Common myeloid progenitor, CD34-positive (primary cell): ENCODE data around the gene RAD51D.

Experiments used
- CTCF ChIA-PET: fragments of 350-600 bp; sonication (Branson Sonifier 250); formaldehyde crosslinking; loops from one replicate; lab custom pipeline; 2021; ENCODE audit warnings: antibody characterized with exemption; lab: Charles Lee
- POLR2A ChIA-PET: fragments of 350-600 bp; sonication (Branson Sonifier 250); formaldehyde crosslinking; loops from one replicate; lab custom pipeline; 2021; ENCODE audit warnings: antibody characterized with exemption; lab: Charles Lee
- DNase-seq, 3 donors: peaks; one replicate each; pipeline versions ENCODE4 v3.0.0 to v3.0.0-alpha.2; 2013
- H3K27ac ChIP-seq, 2 experiments: 1 replicate in 1 of 2; 2 replicates in 1 of 2; pipeline ENCODE4 v1.7.0; 2013; ENCODE audit warnings: inconsistent platforms in 2 of 2, low read length in 2 of 2, mild to moderate bottlenecking in 2 of 2, low read depth in 1 of 2, moderate library complexity in 1 of 2; ENCODE audit not compliant: severe bottlenecking in 2 of 2, insufficient read depth in 1 of 2, poor library complexity in 1 of 2
- H3K27me3 ChIP-seq, 5 experiments: replicated peaks in 2 of 5; 1 replicate in 3 of 5; 2 replicates in 2 of 5; pipeline versions ENCODE4 v1.6.1 to v1.7.0; 2013; ENCODE audit warnings: low read length in 4 of 5, mild to moderate bottlenecking in 2 of 5, moderate library complexity in 2 of 5, inconsistent platforms in 1 of 5; ENCODE audit not compliant: insufficient read depth in 5 of 5, control insufficient read depth in 4 of 5
- H3K36me3 ChIP-seq, 4 experiments: 1 replicate in 2 of 4; 2 replicates in 2 of 4; pipeline versions ENCODE4 v1.6.1 to v1.7.0; 2013; ENCODE audit warnings: low read length in 3 of 4, control low read depth in 1 of 4, mild to moderate bottlenecking in 1 of 4; ENCODE audit not compliant: control insufficient read depth in 4 of 4, insufficient read depth in 4 of 4
- H3K4me1 ChIP-seq, 4 experiments: 1 replicate in 3 of 4; 2 replicates in 1 of 4; pipeline versions ENCODE4 v1.6.1 to v1.7.1; 2013; ENCODE audit warnings: low read length in 3 of 4, mild to moderate bottlenecking in 3 of 4, control low read depth in 1 of 4, inconsistent platforms in 1 of 4, moderate library complexity in 1 of 4; ENCODE audit not compliant: control insufficient read depth in 4 of 4, insufficient read depth in 4 of 4; ENCODE audit errors: control extremely low read depth in 1 of 4
- H3K4me3 ChIP-seq, 7 experiments: 1 replicate in 4 of 7; 2 replicates in 3 of 7; pipeline versions ENCODE4 v1.5.1 to v1.7.0; 2013; ENCODE audit warnings: mild to moderate bottlenecking in 7 of 7, low read length in 6 of 7, moderate library complexity in 6 of 7, inconsistent platforms in 2 of 7, low read depth in 2 of 7, control low read depth in 1 of 7; ENCODE audit not compliant: insufficient read depth in 4 of 7, control insufficient read depth in 1 of 7; ENCODE audit errors: extremely low read depth in 1 of 7
- H3K9me3 ChIP-seq, 5 experiments: 1 replicate in 4 of 5; 2 replicates in 1 of 5; pipeline versions ENCODE4 v1.6.1 to v1.7.1; 2013; ENCODE audit warnings: low read length in 4 of 5, mild to moderate bottlenecking in 2 of 5, inconsistent platforms in 1 of 5, low read depth in 1 of 5, moderate library complexity in 1 of 5; ENCODE audit not compliant: control insufficient read depth in 4 of 5, insufficient read depth in 2 of 5; ENCODE audit errors: control extremely low read depth in 1 of 5
- WGBS: methylation state at CpG from one replicate; pipeline ENCODE4 v1.1.5; 2013; ENCODE audit not compliant: insufficient coverage; 5-methylcytosine and 5-hydroxymethylcytosine counted together

The RAD51D gene

DNA sequence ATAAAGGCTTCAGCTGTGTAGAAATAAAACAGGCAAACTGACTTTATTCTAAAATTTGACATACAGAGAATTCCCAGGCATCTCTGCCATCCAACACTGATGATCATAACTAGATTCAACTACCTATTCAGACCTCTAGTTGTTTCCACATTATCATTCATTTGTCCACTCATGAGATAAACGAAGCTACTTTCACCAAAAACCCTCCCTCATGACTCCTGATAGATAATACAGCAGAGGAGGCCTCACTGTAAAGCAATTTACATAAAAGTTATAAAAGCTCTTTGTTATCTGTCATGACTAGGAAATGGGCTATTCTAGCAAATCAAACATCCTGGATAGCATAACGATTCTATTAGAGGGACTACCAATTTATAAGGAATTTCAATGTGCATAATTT lies 36.6 kb downstream of the RAD51D start:
- no CpG with 5 or more reads among the region's 2 CpGs for WGBS
- Histone ChIP-seq H3K27ac (no peak overlapping the region), H3K4me3 (no peak overlapping the region), H3K9me3 (no peaks in the 10 kb centered on the region), H3K4me1 (peaks cover 7 to 37% (median 19%) of the 10 kb centered on the region in 4 experiments), H3K27me3 (no peaks in the 10 kb centered on the region), H3K36me3 (no peaks in the 10 kb centered on the region)
- ChIA-PET POLR2A (no interaction called here), CTCF (interaction anchor here (1.1 to 1.7 kb wide), 3 partner anchors 19 to 60 kb away, joined by 3 to 11 read pairs (median 3); partner anchors contain the start of gene RFFL)
- no peak for DNase-seq

- Histone ChIP-seq H3K36me3 (no peaks in the 10 kb centered on the region), H3K9me3 (no peaks in the 10 kb centered on the region), H3K27ac (no peak overlapping the region), H3K4me1 (peaks cover 3 to 28% (median 10%) of the 10 kb centered on the region in 4 experiments), H3K27me3 (no peaks in the 10 kb centered on the region), H3K4me3 (no peak overlapping the region)
- CTCF ChIA-PET: interaction anchor here (1.0 to 1.7 kb wide), 7 partner anchors 8 to 83 kb away, joined by 3 to 11 read pairs (median 3); partner anchors contain the start of gene RFFL
- DNase-seq: peak in 2 of 3 donors; percentile 41
- WGBS: 0% methylated on average over 1 of the region's 3 CpGs
- POLR2A ChIA-PET: no interaction called here
Observed at GRCh38 chr17:35082073-35082657, 37.5 kb downstream of the RAD51D start.

- Histone ChIP-seq H3K36me3 (no peaks in the 10 kb centered on the region), H3K27ac (no peak overlapping the region), H3K27me3 (no peaks in the 10 kb centered on the region), H3K9me3 (no peaks in the 10 kb centered on the region), H3K4me3 (no peak overlapping the region), H3K4me1 (peaks cover 0 to 24% (median 7%) of the 10 kb centered on the region in 4 experiments)
- ChIA-PET POLR2A (no interaction called here), CTCF (interaction anchor here (1.0 to 1.7 kb wide), 7 partner anchors 8 to 83 kb away, joined by 3 to 11 read pairs (median 3); partner anchors contain the start of gene RFFL)
- DNase-seq: no peak
- no CpG with 5 or more reads among the region's 1 CpG for WGBS
Observed at GRCh38 chr17:35081638-35082037, 38.0 kb downstream of the RAD51D start.

DNA sequence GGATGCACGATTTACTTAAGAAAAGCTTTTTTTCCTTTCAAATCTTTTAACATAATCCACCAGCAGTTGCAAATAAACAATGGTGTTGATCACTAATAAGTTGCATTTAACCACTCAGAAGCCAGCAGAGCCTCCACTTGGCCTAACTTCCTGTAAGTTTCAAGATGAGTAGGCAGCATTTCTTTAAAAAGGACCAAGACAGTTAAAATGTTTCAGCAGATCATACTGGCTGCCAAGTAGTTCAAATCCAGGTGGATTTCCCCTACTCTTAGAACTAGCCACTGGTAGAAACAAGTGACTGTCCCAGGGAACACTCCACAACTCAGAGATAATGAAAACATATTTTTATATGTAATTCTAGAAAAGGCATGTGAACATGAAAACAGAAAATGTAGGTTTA lies 39.1 kb downstream of the RAD51D start:
- no peak overlapping the region for H3K4me3 ChIP-seq
- H3K4me1 ChIP-seq: peaks cover 0 to 26% (median 7%) of the 10 kb centered on the region in 4 experiments
- DNase-seq: peak in 1 of 3 donors; percentile 28
- CTCF ChIA-PET: interaction anchor here (0.6 to 2.7 kb wide), 5 partner anchors 10 to 65 kb away, joined by 3 to 8 read pairs (median 3); no protein-coding TSS in a partner anchor
- no peak overlapping the region for H3K27ac ChIP-seq
- no peaks in the 10 kb centered on the region for H3K36me3 ChIP-seq
- POLR2A ChIA-PET: no interaction called here
- no peaks in the 10 kb centered on the region for H3K9me3 ChIP-seq
- no peaks in the 10 kb centered on the region for H3K27me3 ChIP-seq
- WGBS: no CpG with 5 or more reads among the region's 1 CpG

DNA sequence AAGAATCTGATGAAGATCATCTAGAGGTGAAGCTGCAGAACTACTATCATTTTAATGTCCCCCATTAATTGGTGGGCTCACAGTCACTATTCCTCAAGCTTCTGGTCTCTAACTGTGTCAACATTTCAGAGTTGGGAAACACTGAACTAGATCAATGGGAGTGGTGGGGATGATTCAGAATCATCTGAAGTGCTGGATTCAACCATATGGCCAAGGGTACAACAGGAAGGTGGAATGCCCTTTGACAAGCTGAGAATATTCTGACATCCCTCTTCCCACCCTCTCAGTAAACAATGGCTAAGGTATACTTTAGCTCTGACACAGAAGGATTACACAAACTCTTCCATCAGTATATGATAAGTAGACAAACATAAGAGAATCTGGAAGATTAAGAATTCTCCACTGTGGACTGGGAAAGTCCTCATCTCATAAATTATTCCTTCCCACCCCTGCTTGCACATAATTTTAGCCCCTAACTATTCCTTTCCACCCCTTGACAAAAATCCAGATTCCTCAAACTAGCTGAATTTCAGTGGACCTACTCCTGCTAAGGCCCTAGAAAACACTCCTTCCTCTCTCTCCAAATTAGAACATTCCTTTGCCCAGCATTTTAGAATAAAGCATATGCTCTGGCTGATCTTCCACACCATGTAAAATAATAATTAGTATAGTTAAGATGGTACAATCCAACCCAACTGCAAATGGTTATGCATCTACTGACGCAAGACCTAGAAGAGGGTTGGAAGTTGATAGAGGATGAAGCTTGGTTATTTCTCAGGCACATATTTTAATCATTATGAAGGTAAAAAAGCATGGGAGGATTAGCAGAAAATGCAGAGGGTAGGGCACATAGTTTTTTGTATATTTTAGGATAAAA lies 39.9 kb downstream of the RAD51D start:
- H3K27ac ChIP-seq: no peak overlapping the region
- H3K36me3 ChIP-seq: no peaks in the 10 kb centered on the region
- WGBS: no CpG with 5 or more reads among the region's 1 CpG
- ChIA-PET CTCF (interaction anchor here (1.5 to 2.7 kb wide), 4 partner anchors 10 to 64 kb away, joined by 3 to 8 read pairs (median 4); no protein-coding TSS in a partner anchor), POLR2A (no interaction called here)
- peaks cover 0 to 33% (median 8%) of the 10 kb centered on the region in 4 experiments for H3K4me1 ChIP-seq
- no peaks in the 10 kb centered on the region for H3K27me3 ChIP-seq
- DNase-seq: no peak
- H3K4me3 ChIP-seq: no peak overlapping the region
- no peaks in the 10 kb centered on the region for H3K9me3 ChIP-seq

DNA sequence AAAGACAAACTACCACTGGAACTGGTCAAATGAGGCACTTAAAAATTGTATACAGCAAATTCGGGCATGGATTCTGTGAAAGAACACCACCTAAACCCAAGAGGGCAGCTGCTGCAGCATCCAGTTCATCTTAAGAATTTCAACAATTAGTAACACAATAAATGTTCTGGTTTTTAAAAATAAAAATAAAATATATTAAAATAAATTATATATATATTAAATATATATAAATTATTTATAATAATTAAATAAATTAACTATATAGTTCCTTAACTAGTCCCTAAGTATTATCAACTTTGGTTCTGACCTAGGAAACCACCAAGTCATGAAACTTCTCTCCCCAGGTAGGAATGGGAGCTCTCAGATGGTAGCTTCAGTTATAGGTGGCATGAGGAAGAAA lies 42.8 kb downstream of the RAD51D start:
- Histone ChIP-seq H3K27ac (no peak overlapping the region), H3K36me3 (peaks cover 0 to 2% (median 0%) of the 10 kb centered on the region in 4 experiments), H3K4me3 (no peak overlapping the region), H3K27me3 (no peaks in the 10 kb centered on the region), H3K9me3 (no peaks in the 10 kb centered on the region), H3K4me1 (peaks cover 0 to 38% (median 11%) of the 10 kb centered on the region in 4 experiments)
- ChIA-PET POLR2A (no interaction called here), CTCF (interaction anchor here (1.4 to 1.7 kb wide), 2 partner anchors 11 to 78 kb away, joined by 4 to 5 read pairs; no protein-coding TSS in a partner anchor)
- DNase-seq: no peak
- WGBS: no CpG with 5 or more reads among the region's 1 CpG
